GM12865 (cell line): Measurements from ENCODE around the gene SAP130.
A peak's percentile ranks its signal among the peaks of the same experiment; 100 is the strongest.

Experiments used
- DNase-seq: peaks from one replicate; pipeline ENCODE4 v3.0.0; 2010; ENCODE audit warnings: low read depth
- H3K4me3 ChIP-seq: 2 replicates; pipeline ENCODE4 v1.5.1; 2011; ENCODE audit warnings: mild to moderate bottlenecking, low read depth, low read length, control low read depth
- TF ChIP-seq, protein P1 (sequence below): IDR thresholded peaks from 2 replicates; pipeline ENCODE4 v1.5.1; 2011; ENCODE audit warnings: low read length, control low read depth, low read depth, inconsistent platforms; ENCODE audit not compliant: insufficient read depth; ENCODE audit errors: missing control alignments

The SAP130 gene

DNA sequence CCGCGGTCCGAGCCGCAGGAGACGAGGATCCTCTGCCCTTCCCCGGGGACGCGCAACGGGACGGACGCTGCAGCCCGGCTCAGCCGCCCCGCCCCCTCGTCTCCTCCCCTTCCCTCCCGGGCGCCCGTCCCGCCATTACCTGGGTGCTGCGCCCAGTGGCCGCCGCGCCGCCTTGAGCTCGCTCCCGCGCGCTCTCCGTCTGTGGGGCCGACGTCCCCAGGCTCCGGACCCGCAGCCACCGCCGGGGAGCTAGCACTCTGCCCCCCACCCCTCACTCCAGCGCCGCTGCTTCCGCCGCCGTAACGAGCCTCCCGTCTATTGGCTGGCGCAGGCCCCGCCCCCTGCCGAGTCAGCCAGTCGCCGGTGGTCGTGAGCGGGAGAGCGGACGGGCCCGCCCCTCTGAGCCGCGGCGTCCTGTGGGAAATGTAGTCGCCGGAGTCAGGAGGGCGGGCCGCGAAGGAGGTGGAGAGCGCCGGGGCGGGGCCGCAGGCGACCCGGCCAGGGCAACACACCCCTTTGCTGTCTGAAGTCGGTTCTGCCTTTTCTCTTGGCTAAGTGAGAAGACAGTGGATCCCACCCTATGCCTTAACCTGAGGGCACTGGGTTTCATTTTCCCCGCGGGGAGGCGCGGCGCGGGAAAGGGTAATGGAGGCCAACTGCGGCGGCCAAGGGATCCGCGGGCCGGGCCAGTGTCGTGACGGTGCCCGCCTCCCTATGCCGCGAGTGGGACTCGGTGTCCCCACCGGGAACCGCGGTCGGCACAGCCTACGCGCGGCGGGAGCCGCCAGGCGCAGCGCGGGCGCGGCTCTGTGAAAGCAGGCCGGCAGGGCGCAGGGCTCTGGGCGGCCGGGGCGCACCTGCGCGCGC is at the start of gene SAP130:
SAP130 (minus strand) TSS at position 259 of the 867 bp plus-strand sequence. CDS start 1,767 bp downstream, outside the sequence.
- TF ChIP-seq, protein P1, sequence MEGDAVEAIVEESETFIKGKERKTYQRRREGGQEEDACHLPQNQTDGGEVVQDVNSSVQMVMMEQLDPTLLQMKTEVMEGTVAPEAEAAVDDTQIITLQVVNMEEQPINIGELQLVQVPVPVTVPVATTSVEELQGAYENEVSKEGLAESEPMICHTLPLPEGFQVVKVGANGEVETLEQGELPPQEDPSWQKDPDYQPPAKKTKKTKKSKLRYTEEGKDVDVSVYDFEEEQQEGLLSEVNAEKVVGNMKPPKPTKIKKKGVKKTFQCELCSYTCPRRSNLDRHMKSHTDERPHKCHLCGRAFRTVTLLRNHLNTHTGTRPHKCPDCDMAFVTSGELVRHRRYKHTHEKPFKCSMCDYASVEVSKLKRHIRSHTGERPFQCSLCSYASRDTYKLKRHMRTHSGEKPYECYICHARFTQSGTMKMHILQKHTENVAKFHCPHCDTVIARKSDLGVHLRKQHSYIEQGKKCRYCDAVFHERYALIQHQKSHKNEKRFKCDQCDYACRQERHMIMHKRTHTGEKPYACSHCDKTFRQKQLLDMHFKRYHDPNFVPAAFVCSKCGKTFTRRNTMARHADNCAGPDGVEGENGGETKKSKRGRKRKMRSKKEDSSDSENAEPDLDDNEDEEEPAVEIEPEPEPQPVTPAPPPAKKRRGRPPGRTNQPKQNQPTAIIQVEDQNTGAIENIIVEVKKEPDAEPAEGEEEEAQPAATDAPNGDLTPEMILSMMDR, result no peak
- H3K4me3 ChIP-seq, result peak within 1 kb of the TSS; percentile 99
- peak; percentile 97 for DNase-seq

DNA sequence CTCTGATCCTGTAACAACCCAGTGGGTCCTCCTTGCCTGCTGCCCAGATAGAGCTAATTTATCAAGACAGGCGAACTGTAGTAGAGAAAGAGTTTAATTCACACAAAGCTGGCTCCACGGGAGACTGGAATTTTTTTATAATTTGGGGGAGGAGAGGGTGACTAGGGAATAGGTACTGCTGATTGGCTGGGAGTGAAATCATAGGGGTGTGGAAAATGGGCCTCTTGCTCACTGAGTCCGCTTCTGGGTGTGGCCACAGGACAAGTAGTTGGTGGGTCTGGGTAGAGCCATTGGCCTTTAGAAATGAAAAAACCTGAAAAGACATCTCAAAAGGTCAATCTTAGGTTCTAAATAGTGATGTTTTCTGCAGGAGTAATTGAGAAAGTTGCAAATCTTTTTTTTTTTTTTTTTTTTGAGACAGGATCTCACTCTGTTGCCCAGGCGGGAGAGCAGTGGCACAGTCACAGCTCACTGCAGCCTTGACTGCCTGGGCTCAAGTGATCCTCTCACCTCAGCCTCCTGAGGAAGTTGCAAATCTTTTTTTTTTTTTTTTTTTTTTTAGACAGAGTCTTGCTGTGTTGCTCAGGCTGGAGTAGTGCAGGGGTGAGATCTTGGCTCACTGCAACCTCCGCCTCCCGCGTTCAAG is 48.7 kb upstream of the SAP130 start:
- no peak overlapping the region for H3K4me3 ChIP-seq
- TF ChIP-seq, protein P1, result no peak
- DNase-seq, result no peak

DNA sequence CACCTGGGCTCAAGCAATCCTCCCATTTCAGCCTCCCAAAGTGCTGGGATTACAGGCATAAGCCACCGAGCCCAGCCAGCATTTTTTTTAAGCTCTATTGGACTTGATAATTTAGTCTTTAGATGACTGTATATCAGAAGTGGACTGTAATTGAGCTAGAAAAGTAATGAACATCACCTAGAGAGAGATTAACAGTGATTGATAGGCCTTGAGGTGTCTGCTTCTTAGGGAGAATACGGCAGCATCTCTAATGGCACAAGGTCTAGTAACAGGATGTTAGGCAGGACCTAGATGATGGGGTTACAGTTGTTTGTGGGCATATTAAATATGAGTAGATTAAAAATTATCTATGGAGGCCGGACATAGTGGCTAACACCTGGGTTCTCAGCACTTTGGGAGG is 45.4 kb upstream of the SAP130 start:
- no peak overlapping the region for H3K4me3 ChIP-seq
- no peak for DNase-seq
- TF ChIP-seq, protein P1, result no peak

DNA sequence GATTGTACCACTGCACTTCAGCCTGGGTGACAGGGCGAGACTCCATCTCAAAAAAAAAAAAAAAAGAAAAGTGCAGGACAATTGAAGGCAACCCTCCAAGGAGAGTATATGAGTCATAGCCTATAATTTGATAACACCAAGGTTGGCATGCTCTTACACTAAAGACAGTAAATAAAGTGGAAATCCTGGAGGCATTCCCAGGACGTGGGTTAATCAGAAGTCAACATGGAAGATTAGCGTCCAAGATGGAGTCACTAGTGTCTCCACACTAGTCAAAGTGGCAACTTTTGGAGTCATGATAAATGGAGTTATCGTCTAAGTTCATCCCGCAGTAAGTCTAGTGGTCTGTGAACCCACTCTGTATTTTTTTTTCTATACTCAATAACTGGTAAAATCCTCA is 41.9 kb upstream of the SAP130 start:
- TF ChIP-seq, protein P1, result no peak
- no peak for DNase-seq
- no peak overlapping the region for H3K4me3 ChIP-seq

DNA sequence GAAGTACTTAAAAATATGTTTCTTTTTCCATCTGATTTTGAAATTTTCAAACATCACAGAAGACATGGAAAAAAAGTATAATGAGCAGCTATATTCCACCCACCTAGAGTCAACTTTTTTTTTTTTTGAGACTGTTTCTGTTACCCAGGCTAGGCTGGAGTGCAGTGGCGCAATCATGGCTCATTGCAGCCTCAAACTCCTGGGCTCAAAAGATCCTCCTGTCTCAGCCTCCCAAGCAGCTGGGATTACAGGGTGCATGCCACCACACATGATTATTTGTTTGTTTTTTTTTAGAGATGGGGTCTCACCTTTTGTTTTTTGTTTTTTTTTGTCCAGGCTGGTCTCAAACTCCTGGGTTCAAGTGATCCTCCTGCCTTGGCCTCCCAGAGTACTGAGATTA is 36.5 kb upstream of the SAP130 start:
- TF ChIP-seq, protein P1, result no peak
- H3K4me3 ChIP-seq, result no peak overlapping the region
- DNase-seq, result no peak

DNA sequence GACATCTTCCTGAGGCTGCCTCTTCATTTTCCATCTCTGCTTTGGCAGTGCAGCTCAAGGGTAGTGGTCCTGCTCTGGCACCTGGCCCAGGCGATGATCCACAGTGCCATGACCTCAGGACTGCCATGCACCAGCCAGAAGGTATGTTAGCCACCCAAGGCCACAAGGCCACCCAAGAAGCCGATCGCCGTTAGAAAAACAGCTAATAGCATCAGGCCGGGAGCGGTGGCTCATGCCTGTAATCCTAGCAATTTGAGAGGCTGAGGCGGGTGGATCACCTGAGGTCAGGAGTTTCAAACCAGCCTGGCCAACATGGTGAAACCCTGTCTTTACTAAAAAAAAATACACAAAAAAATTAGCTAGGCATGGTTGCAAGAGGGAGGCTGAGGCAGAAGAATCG is 34.7 kb upstream of the SAP130 start:
- no peak overlapping the region for H3K4me3 ChIP-seq
- TF ChIP-seq, protein P1, result no peak
- no peak for DNase-seq
